SU-DHL-6 (cell line): ENCODE measurements around the gene DNAH17.

ENCODE experiments used
- EZH2phosphoT487 ChIP-seq: fragments of 200-600 bp; sonication (generic), shearing (Covaris generic); conservative IDR thresholded peaks from 2 replicates; pipeline ENCODE4 v1.6.1; 2018; ENCODE audit warnings: mild to moderate bottlenecking, antibody characterized with exemption, low read length, moderate library complexity, mixed read lengths
- TF ChIP-seq, protein P1 (sequence below): fragments of 200-600 bp; sonication (generic); IDR thresholded peaks from one replicate; pipeline ENCODE4 v1.5.1; 2017; ENCODE audit warnings: antibody characterized with exemption, mild to moderate bottlenecking, low read length, moderate library complexity; ENCODE audit not compliant: insufficient read depth, poor library complexity, severe bottlenecking

DNA sequence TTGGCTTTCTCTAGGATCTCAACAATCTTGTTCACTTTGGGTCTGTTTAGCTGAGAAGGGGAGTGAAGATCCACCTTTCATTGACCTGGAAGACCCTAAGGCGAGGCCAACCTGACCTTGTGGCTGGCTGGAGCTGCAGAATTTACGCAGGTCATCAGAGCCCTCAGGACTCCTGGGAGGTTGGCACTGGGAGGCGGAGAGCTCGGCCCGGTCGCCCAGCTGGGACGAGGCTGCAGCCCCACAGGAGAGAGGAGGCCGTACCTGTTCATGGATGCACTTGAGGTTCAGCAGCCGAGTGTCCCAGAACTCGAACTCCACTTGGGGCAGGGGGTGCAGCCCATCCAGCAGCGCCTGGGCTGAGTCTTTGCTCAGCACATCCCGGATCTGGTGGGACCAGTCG is 5.9 kb downstream of the DNAH17 start:
- TF ChIP-seq, protein P1, sequence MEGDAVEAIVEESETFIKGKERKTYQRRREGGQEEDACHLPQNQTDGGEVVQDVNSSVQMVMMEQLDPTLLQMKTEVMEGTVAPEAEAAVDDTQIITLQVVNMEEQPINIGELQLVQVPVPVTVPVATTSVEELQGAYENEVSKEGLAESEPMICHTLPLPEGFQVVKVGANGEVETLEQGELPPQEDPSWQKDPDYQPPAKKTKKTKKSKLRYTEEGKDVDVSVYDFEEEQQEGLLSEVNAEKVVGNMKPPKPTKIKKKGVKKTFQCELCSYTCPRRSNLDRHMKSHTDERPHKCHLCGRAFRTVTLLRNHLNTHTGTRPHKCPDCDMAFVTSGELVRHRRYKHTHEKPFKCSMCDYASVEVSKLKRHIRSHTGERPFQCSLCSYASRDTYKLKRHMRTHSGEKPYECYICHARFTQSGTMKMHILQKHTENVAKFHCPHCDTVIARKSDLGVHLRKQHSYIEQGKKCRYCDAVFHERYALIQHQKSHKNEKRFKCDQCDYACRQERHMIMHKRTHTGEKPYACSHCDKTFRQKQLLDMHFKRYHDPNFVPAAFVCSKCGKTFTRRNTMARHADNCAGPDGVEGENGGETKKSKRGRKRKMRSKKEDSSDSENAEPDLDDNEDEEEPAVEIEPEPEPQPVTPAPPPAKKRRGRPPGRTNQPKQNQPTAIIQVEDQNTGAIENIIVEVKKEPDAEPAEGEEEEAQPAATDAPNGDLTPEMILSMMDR = no peak
- no peak for TF ChIP-seq EZH2phosphoT487
